ENCODE measurements around the gene ARHGAP24. TPM values are rescaled to one million over a fixed set of nuclear protein-coding genes. Genes with fewer than 3 reads are reported as not detected.
"Not testable (repeated sequence)": the region's sequence is repeated elsewhere in the genome, so short reads cannot be mapped to it uniquely, and the experiment has no call there.

Gene ARHGAP24
- total and polyA plus RNA-seq, 10 of the 15 experiments (the other 5 are each of a cell fraction or from before 2014, with no cell fraction given), result 0.10 to 4.2 (median 0.52) TPM

- no peak for TF ChIP-seq CUX1 (IDR thresholded peaks at IDR 0.05; ENCODE audit: insufficient replicate concordance, low read depth, low read length)
Measured at GRCh38 chr4:85836588-85837438, 361.9 kb downstream of the ARHGAP24 start (continued).

GRCh38 chr4:85837439-85837733, 362.4 kb downstream of the ARHGAP24 start:
- no peak overlapping the region for H3K4me3 ChIP-seq
- no peaks in the 10 kb centered on the region for H3K79me2 ChIP-seq (ENCODE audit: control insufficient read depth, insufficient read depth, low read length)
- no peak overlapping the region for H3K27ac ChIP-seq (ENCODE audit: control insufficient read depth, insufficient read depth)
- CTCF ChIA-PET, result no interaction called here
- POLR2A ChIA-PET, result no interaction called here
- no peaks in the 10 kb centered on the region for H3K36me3 ChIP-seq (ENCODE audit: control insufficient read depth in 2 of 2, insufficient read depth in 2 of 2, low read length in 1 of 2)
- no peaks in the 10 kb centered on the region for H3K4me1 ChIP-seq (ENCODE audit: control insufficient read depth, insufficient read depth, low read length)
- DNase-seq (ENCODE audit: low read depth, low spot score), result no peak
- no peaks in the 10 kb centered on the region for H4K20me1 ChIP-seq (ENCODE audit: control insufficient read depth, insufficient read depth)
- H3K9me3 ChIP-seq (replicated peaks; ENCODE audit: control insufficient read depth, insufficient read depth, low read length), result no peaks in the 10 kb centered on the region
- H3K27me3 ChIP-seq (replicated peaks in 1 of 2; ENCODE audit: control insufficient read depth in 2 of 2, insufficient read depth in 2 of 2, low read length in 1 of 2), result no peaks in the 10 kb centered on the region
- no peak for ATAC-seq
- BruUV-seq (replicated peaks), result no TSS peak
- H2AFZ ChIP-seq (ENCODE audit: control insufficient read depth, low read depth, low read length), result no peak overlapping the region
- WGBS (ENCODE audit: insufficient coverage, insufficient replicate concordance, low lambda C conversion rate, missing lambda C conversion rate), result 18% methylated on average over 4 of the region's 4 CpGs
- TF ChIP-seq SMARCA5 (IDR thresholded peaks at IDR 0.05) (no peak), JUND (IDR thresholded peaks at IDR 0.05; ENCODE audit: low read depth, low read length) (no peak), TCF7 (IDR thresholded peaks at IDR 0.05; ENCODE audit: borderline replicate concordance) (no peak), DPF2 (IDR thresholded peaks at IDR 0.05) (no peak), ZNF274 (IDR thresholded peaks at IDR 0.05; ENCODE audit: insufficient read depth, insufficient read length) (no peak), CTCF (IDR thresholded peaks at IDR 0.05 in 2 of 3, conservative IDR thresholded peaks at IDR 0.05 in 1 of 3; ENCODE audit: control insufficient read depth in 2 of 3, extremely low read depth in 1 of 3, insufficient read depth in 1 of 3, low read depth in 3 of 3, low read length in 3 of 3) (no peak), SUZ12 (IDR thresholded peaks at IDR 0.05; ENCODE audit: unreplicated experiment) (no peak)
- in situ Hi-C loops (cut with MboI) (no loop called here), intact Hi-C loops (cut with micrococcal nuclease; ENCODE audit: unreplicated experiment) (no loop called here)
- FAIRE-seq, result no peak
- H3K9ac ChIP-seq (ENCODE audit: control insufficient read depth, insufficient read depth, low read length), result no peak overlapping the region
- RAD21 ChIA-PET (ENCODE audit: unreplicated experiment), result no interaction called here
- SMC1A ChIA-PET (ENCODE audit: uncharacterized antibody, unreplicated experiment), result no interaction called here
- no peak overlapping the region for H3K4me2 ChIP-seq (ENCODE audit: control insufficient read depth, insufficient read depth)

GRCh38 chr4:85839981-85840451, 365.1 kb downstream of the ARHGAP24 start:
- H3K9ac ChIP-seq (ENCODE audit: control insufficient read depth, insufficient read depth, low read length); H3K9me3 ChIP-seq (replicated peaks; ENCODE audit: control insufficient read depth, insufficient read depth, low read length); FAIRE-seq; in situ Hi-C loops (cut with MboI); H2AFZ ChIP-seq (ENCODE audit: control insufficient read depth, low read depth, low read length); intact Hi-C loops (cut with micrococcal nuclease; ENCODE audit: unreplicated experiment); H3K79me2 ChIP-seq (ENCODE audit: control insufficient read depth, insufficient read depth, low read length); H3K36me3 ChIP-seq (ENCODE audit: control insufficient read depth in 2 of 2, insufficient read depth in 2 of 2, low read length in 1 of 2); H3K4me1 ChIP-seq (ENCODE audit: control insufficient read depth, insufficient read depth, low read length); H3K4me2 ChIP-seq (ENCODE audit: control insufficient read depth, insufficient read depth); SMC1A ChIA-PET (ENCODE audit: uncharacterized antibody, unreplicated experiment); RAD21 ChIA-PET (ENCODE audit: unreplicated experiment); H3K27ac ChIP-seq (ENCODE audit: control insufficient read depth, insufficient read depth); POLR2A ChIA-PET; H3K27me3 ChIP-seq (replicated peaks in 1 of 2; ENCODE audit: control insufficient read depth in 2 of 2, insufficient read depth in 2 of 2, low read length in 1 of 2); BruUV-seq (replicated peaks); H3K4me3 ChIP-seq; ATAC-seq; DNase-seq (ENCODE audit: low read depth, low spot score); H4K20me1 ChIP-seq (ENCODE audit: control insufficient read depth, insufficient read depth): not testable (repeated sequence)
- CTCF ChIA-PET, result interaction anchor here (1.4 kb wide), 1 partner anchor 43 kb away, joined by 4 read pairs; no protein-coding TSS in a partner anchor
- WGBS (ENCODE audit: insufficient coverage, insufficient replicate concordance, low lambda C conversion rate, missing lambda C conversion rate), result 16% methylated on average over 3 of the region's 3 CpGs
